ENCODE data around the gene DNAH5. TPM values are rescaled to one million over a fixed set of nuclear protein-coding genes. Genes with fewer than 3 reads are reported as not detected.

The DNAH5 gene
- total RNA-seq, 5 donors from 2014 or later (not counting 1 experiment from before 2014, with no cell fraction given): 0.03 TPM; not detected in 4

DNA sequence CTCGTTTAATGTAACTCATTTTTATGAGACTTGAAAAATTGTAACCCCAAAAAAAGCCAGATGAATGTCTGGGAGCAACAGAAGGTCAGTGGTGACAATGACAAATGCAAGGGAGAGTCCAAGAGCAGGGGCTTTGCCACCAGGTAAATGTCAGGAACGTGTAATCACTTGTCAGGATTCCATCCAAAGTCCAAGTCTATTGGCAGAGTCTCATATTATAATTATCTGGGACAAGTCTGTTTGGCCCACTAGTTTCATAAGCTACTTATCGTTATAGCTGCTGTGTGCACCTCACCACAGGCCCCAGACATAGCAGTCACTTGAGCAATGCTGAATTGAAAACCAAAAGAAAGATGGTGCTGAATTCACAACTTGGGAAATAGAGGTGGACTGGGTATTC, 180.8 kb downstream of the DNAH5 start:
- DNase-seq (no peak), ATAC-seq (replicated peaks in 1 of 4) (no peak)
- no peak overlapping the region for H3K27ac ChIP-seq (ENCODE audit: low read length)
- no peaks in the 10 kb centered on the region for H3K4me1 Mint-ChIP-seq
- no peak overlapping the region for H3K27ac Mint-ChIP-seq
- ChIA-PET POLR2A (no interaction called here), CTCF (no interaction called here)
- H3K4me3 ChIP-seq (ENCODE audit: control insufficient read depth in 1 of 2, extremely low read depth in 1 of 2, low read length in 1 of 2): no peak overlapping the region
- no peaks in the 10 kb centered on the region for H3K36me3 Mint-ChIP-seq
- 52% methylated on average over 2 of the region's 3 CpGs for WGBS (ENCODE audit: insufficient coverage)
- H3K4me3 Mint-ChIP-seq: no peak overlapping the region
- no peaks in the 10 kb centered on the region for H3K27me3 ChIP-seq (replicated peaks in 1 of 2; ENCODE audit: control insufficient read depth in 2 of 2, extremely low read depth in 1 of 2, insufficient read depth in 2 of 2, low read length in 1 of 2)
- H3K9me3 Mint-ChIP-seq: peaks cover 5 to 18% (median 5%) of the 10 kb centered on the region in 3 donors
- H3K36me3 ChIP-seq (ENCODE audit: control insufficient read depth in 2 of 2, extremely low read depth in 1 of 2, insufficient read depth in 1 of 2, low read length in 1 of 2): no peaks in the 10 kb centered on the region
- no peaks in the 10 kb centered on the region for H3K9me3 ChIP-seq
- H3K4me1 ChIP-seq (ENCODE audit: control insufficient read depth in 1 of 2, extremely low read depth in 1 of 2, insufficient read depth in 2 of 2, low read length in 2 of 2): no peaks in the 10 kb centered on the region
- no peaks in the 10 kb centered on the region for H3K27me3 Mint-ChIP-seq

DNA sequence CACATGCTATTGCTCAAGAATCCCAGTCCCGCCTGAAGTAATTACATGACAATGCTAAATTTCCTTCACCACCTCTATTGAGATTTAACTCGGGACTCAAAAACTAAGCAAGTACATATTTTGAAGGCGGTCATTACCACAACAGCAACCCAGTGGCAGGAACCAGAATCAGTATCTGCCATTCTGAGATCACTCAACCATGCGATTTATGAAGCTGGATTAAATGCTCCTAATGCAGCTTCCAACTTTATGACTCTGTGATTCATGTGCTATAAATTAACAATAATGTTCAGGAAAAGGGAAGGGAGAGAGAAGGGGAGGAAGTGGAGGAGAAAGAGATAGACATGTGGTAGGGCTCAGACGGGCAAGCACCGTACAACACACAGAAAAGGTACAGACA, 194.7 kb downstream of the DNAH5 start:
- WGBS (ENCODE audit: insufficient coverage): 40% methylated on average over 3 of the region's 6 CpGs
- Mint-ChIP-seq H3K27me3 (no peaks in the 10 kb centered on the region), H3K9me3 (peaks cover 2 to 5% (median 4%) of the 10 kb centered on the region in 3 donors), H3K4me1 (no peaks in the 10 kb centered on the region), H3K27ac (no peak overlapping the region), H3K36me3 (no peaks in the 10 kb centered on the region), H3K4me3 (no peak overlapping the region)
- Histone ChIP-seq H3K27me3 (replicated peaks in 1 of 2; ENCODE audit: control insufficient read depth in 2 of 2, extremely low read depth in 1 of 2, insufficient read depth in 2 of 2, low read length in 1 of 2) (no peaks in the 10 kb centered on the region), H3K9me3 (no peaks in the 10 kb centered on the region), H3K4me3 (ENCODE audit: control insufficient read depth in 1 of 2, extremely low read depth in 1 of 2, low read length in 1 of 2) (no peak overlapping the region), H3K4me1 (ENCODE audit: control insufficient read depth in 1 of 2, extremely low read depth in 1 of 2, insufficient read depth in 2 of 2, low read length in 2 of 2) (no peaks in the 10 kb centered on the region), H3K27ac (ENCODE audit: low read length) (no peak overlapping the region), H3K36me3 (ENCODE audit: control insufficient read depth in 2 of 2, extremely low read depth in 1 of 2, insufficient read depth in 1 of 2, low read length in 1 of 2) (no peaks in the 10 kb centered on the region)
- ATAC-seq (replicated peaks in 1 of 4) (no peak), DNase-seq (no peak)
- CTCF ChIA-PET: no interaction called here
- POLR2A ChIA-PET: no interaction called here

DNA sequence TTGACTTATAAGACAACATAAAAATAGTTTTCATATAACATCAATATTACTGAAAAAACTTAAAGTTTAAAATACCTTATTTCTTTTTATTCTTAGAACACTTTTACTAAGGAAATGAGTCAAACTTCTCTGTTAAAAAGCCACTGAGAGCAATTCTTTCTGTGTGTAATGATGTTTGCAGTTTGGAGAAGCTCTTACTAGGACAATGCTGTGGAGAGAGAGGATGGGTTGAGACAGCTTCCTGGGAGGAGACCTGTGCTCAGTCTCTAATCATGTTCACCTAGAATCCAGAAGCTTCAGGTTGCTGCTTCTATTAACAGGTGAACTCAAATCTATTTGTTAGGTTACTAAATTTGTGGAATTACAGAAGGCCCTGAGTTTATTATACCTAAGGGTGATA, 198.5 kb downstream of the DNAH5 start:
- Histone ChIP-seq H3K27ac (ENCODE audit: low read length) (no peak overlapping the region), H3K9me3 (no peaks in the 10 kb centered on the region), H3K27me3 (replicated peaks in 1 of 2; ENCODE audit: control insufficient read depth in 2 of 2, extremely low read depth in 1 of 2, insufficient read depth in 2 of 2, low read length in 1 of 2) (no peaks in the 10 kb centered on the region), H3K4me3 (ENCODE audit: control insufficient read depth in 1 of 2, extremely low read depth in 1 of 2, low read length in 1 of 2) (no peak overlapping the region), H3K4me1 (ENCODE audit: control insufficient read depth in 1 of 2, extremely low read depth in 1 of 2, insufficient read depth in 2 of 2, low read length in 2 of 2) (no peaks in the 10 kb centered on the region), H3K36me3 (ENCODE audit: control insufficient read depth in 2 of 2, extremely low read depth in 1 of 2, insufficient read depth in 1 of 2, low read length in 1 of 2) (no peaks in the 10 kb centered on the region)
- Mint-ChIP-seq H3K4me3 (no peak overlapping the region), H3K9me3 (peaks cover 5 to 13% (median 5%) of the 10 kb centered on the region in 3 donors), H3K4me1 (no peaks in the 10 kb centered on the region), H3K36me3 (no peaks in the 10 kb centered on the region), H3K27me3 (no peaks in the 10 kb centered on the region), H3K27ac (no peak overlapping the region)
- ChIA-PET POLR2A (no interaction called here), CTCF (no interaction called here)
- no peak for DNase-seq
- no peak for ATAC-seq (replicated peaks in 1 of 4)

DNA sequence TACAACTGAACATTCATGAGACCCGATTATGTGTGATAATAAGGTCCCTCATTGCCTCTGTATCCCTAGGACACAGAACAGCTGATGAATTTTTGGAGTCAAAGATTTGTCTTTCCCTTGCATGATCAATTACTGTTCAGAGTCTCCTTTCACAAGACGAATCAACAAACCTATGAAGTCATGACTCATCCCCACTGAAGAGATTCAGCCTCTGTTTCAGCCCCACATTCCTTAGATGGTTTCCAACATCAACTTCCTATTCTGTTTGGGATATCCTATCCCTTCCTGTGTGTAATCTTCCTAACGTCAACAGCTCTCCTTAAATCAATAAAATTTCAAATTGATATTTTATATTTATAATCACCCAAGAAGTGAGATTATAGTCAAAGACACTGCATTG, 199.0 kb downstream of the DNAH5 start:
- ChIA-PET POLR2A (no interaction called here), CTCF (no interaction called here)
- 21% methylated on average over 2 of the region's 3 CpGs for WGBS (ENCODE audit: insufficient coverage)
- Mint-ChIP-seq H3K4me1 (no peaks in the 10 kb centered on the region), H3K9me3 (peaks cover 5 to 13% (median 5%) of the 10 kb centered on the region in 3 donors), H3K27me3 (no peaks in the 10 kb centered on the region), H3K36me3 (no peaks in the 10 kb centered on the region), H3K27ac (no peak overlapping the region), H3K4me3 (no peak overlapping the region)
- no peak for DNase-seq
- Histone ChIP-seq H3K27ac (ENCODE audit: low read length) (no peak overlapping the region), H3K9me3 (no peaks in the 10 kb centered on the region), H3K36me3 (ENCODE audit: control insufficient read depth in 2 of 2, extremely low read depth in 1 of 2, insufficient read depth in 1 of 2, low read length in 1 of 2) (no peaks in the 10 kb centered on the region), H3K4me1 (ENCODE audit: control insufficient read depth in 1 of 2, extremely low read depth in 1 of 2, insufficient read depth in 2 of 2, low read length in 2 of 2) (no peaks in the 10 kb centered on the region), H3K4me3 (ENCODE audit: control insufficient read depth in 1 of 2, extremely low read depth in 1 of 2, low read length in 1 of 2) (no peak overlapping the region), H3K27me3 (replicated peaks in 1 of 2; ENCODE audit: control insufficient read depth in 2 of 2, extremely low read depth in 1 of 2, insufficient read depth in 2 of 2, low read length in 1 of 2) (no peaks in the 10 kb centered on the region)
- ATAC-seq (replicated peaks in 1 of 4): no peak

DNA sequence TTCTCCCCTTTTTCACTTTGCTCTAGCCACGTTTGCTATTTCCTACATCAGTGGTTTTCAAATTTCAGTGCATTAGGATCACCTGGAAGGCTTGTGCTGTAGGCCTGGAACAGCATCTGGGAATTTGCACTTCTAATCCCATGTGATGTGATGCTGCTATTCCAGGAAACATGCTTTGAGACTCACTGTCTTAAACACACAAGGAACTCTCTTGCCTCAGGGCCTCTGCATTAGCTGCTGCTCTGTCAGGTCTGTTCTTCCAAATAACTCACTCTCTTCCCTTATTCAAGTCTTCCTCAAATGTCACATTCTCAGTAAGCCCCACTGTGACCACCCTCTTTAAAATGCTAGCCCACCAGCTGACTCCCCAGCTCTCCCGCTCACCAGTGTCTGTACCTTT, 204.0 kb downstream of the DNAH5 start:
- H3K9me3 ChIP-seq: no peaks in the 10 kb centered on the region
- H3K9me3 Mint-ChIP-seq: peaks cover 9 to 25% (median 21%) of the 10 kb centered on the region in 3 donors
- H3K27me3 ChIP-seq (replicated peaks in 1 of 2; ENCODE audit: control insufficient read depth in 2 of 2, extremely low read depth in 1 of 2, insufficient read depth in 2 of 2, low read length in 1 of 2): no peaks in the 10 kb centered on the region
- no peak overlapping the region for H3K27ac ChIP-seq (ENCODE audit: low read length)
- ChIA-PET POLR2A (no interaction called here), CTCF (no interaction called here)
- 14% methylated on average over 1 of the region's 2 CpGs for WGBS (ENCODE audit: insufficient coverage)
- ATAC-seq (replicated peaks in 1 of 4): no peak
- no peaks in the 10 kb centered on the region for H3K4me1 ChIP-seq (ENCODE audit: control insufficient read depth in 1 of 2, extremely low read depth in 1 of 2, insufficient read depth in 2 of 2, low read length in 2 of 2)
- no peaks in the 10 kb centered on the region for H3K36me3 ChIP-seq (ENCODE audit: control insufficient read depth in 2 of 2, extremely low read depth in 1 of 2, insufficient read depth in 1 of 2, low read length in 1 of 2)
- no peaks in the 10 kb centered on the region for H3K36me3 Mint-ChIP-seq
- no peaks in the 10 kb centered on the region for H3K4me1 Mint-ChIP-seq
- no peaks in the 10 kb centered on the region for H3K27me3 Mint-ChIP-seq
- H3K4me3 Mint-ChIP-seq: no peak overlapping the region
- H3K4me3 ChIP-seq (ENCODE audit: control insufficient read depth in 1 of 2, extremely low read depth in 1 of 2, low read length in 1 of 2): no peak overlapping the region
- no peak for DNase-seq
- no peak overlapping the region for H3K27ac Mint-ChIP-seq

DNA sequence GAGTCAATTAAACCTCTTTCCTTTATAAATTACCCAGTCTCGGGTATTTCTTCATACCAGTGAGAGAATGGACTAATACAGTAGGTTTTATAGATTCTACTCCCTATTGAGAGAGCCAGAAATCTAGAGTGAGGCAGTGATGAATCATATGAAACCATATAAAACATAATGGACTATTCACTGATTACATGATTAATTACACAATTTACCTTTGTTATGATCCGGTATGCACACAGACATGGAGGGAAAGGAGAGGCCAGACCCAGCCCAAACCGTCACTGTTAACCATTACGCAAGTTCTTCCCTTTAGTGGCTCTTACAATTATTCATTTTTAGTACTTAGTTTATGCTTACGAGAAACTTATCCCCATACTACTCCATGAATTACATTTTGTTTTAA, 205.0 kb downstream of the DNAH5 start:
- no peak overlapping the region for H3K27ac ChIP-seq (ENCODE audit: low read length)
- Mint-ChIP-seq H3K9me3 (peaks cover 11 to 27% (median 25%) of the 10 kb centered on the region in 3 donors), H3K4me1 (no peaks in the 10 kb centered on the region), H3K27ac (no peak overlapping the region), H3K36me3 (no peaks in the 10 kb centered on the region), H3K4me3 (no peak overlapping the region), H3K27me3 (no peaks in the 10 kb centered on the region)
- WGBS (ENCODE audit: insufficient coverage): 83% methylated on average over 2 of the region's 5 CpGs
- POLR2A ChIA-PET: no interaction called here
- ATAC-seq (replicated peaks in 1 of 4): no peak
- H3K27me3 ChIP-seq (replicated peaks in 1 of 2; ENCODE audit: control insufficient read depth in 2 of 2, extremely low read depth in 1 of 2, insufficient read depth in 2 of 2, low read length in 1 of 2): no peaks in the 10 kb centered on the region
- no peaks in the 10 kb centered on the region for H3K9me3 ChIP-seq
- no peak for DNase-seq
- no peaks in the 10 kb centered on the region for H3K4me1 ChIP-seq (ENCODE audit: control insufficient read depth in 1 of 2, extremely low read depth in 1 of 2, insufficient read depth in 2 of 2, low read length in 2 of 2)
- H3K36me3 ChIP-seq (ENCODE audit: control insufficient read depth in 2 of 2, extremely low read depth in 1 of 2, insufficient read depth in 1 of 2, low read length in 1 of 2): no peaks in the 10 kb centered on the region
- CTCF ChIA-PET: no interaction called here
- no peak overlapping the region for H3K4me3 ChIP-seq (ENCODE audit: control insufficient read depth in 1 of 2, extremely low read depth in 1 of 2, low read length in 1 of 2)

DNA sequence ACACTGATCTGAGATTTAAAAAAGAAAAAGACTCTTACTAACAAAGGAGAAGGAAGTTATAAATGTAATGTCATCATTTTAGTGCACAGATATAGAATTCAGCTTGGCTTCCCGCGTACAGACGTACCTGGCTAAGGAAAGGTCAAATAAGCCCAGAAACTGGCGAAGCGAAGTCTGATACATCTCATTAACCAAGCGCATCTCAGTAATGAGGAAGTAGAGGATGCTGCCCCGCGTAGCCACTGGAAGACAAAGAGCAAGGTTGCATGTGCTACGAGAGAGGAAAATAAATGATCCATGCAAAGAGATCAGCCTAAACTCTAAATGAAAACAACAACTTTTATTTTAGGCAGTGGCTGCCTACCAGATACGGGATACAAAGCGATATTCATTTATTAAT, 208.8 kb downstream of the DNAH5 start:
- ChIA-PET POLR2A (no interaction called here), CTCF (no interaction called here)
- 93% methylated on average over 4 of the region's 11 CpGs for WGBS (ENCODE audit: insufficient coverage)
- Mint-ChIP-seq H3K27ac (no peak overlapping the region), H3K9me3 (peaks cover 10 to 34% (median 20%) of the 10 kb centered on the region in 3 donors), H3K36me3 (no peaks in the 10 kb centered on the region), H3K27me3 (no peaks in the 10 kb centered on the region), H3K4me3 (no peak overlapping the region), H3K4me1 (no peaks in the 10 kb centered on the region)
- DNase-seq (no peak), ATAC-seq (replicated peaks in 1 of 4) (no peak)
- Histone ChIP-seq H3K27me3 (replicated peaks in 1 of 2; ENCODE audit: control insufficient read depth in 2 of 2, extremely low read depth in 1 of 2, insufficient read depth in 2 of 2, low read length in 1 of 2) (no peaks in the 10 kb centered on the region), H3K36me3 (ENCODE audit: control insufficient read depth in 2 of 2, extremely low read depth in 1 of 2, insufficient read depth in 1 of 2, low read length in 1 of 2) (no peaks in the 10 kb centered on the region), H3K4me3 (ENCODE audit: control insufficient read depth in 1 of 2, extremely low read depth in 1 of 2, low read length in 1 of 2) (no peak overlapping the region), H3K4me1 (ENCODE audit: control insufficient read depth in 1 of 2, extremely low read depth in 1 of 2, insufficient read depth in 2 of 2, low read length in 2 of 2) (no peaks in the 10 kb centered on the region), H3K27ac (ENCODE audit: low read length) (no peak overlapping the region), H3K9me3 (no peaks in the 10 kb centered on the region)
